Measurements from ENCODE around the gene PTPDC1.

PTPDC1 gene, protein sequence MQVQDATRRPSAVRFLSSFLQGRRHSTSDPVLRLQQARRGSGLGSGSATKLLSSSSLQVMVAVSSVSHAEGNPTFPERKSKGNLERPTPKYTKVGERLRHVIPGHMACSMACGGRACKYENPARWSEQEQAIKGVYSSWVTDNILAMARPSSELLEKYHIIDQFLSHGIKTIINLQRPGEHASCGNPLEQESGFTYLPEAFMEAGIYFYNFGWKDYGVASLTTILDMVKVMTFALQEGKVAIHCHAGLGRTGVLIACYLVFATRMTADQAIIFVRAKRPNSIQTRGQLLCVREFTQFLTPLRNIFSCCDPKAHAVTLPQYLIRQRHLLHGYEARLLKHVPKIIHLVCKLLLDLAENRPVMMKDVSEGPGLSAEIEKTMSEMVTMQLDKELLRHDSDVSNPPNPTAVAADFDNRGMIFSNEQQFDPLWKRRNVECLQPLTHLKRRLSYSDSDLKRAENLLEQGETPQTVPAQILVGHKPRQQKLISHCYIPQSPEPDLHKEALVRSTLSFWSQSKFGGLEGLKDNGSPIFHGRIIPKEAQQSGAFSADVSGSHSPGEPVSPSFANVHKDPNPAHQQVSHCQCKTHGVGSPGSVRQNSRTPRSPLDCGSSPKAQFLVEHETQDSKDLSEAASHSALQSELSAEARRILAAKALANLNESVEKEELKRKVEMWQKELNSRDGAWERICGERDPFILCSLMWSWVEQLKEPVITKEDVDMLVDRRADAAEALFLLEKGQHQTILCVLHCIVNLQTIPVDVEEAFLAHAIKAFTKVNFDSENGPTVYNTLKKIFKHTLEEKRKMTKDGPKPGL

GRCh38 chr9:94084314-94084713, at the start of gene PTPDC1:
PTPDC1 (plus strand) TSS chr9:94084464; CDS start chr9:94084531, 67 bp downstream.
- H3K4me3 ChIP-seq (ENCODE audit: low read depth, low read length), result no peak within 1 kb of the TSS
- TF ChIP-seq CTCF (IDR thresholded peaks at IDR 0.05; ENCODE audit: low read depth, low read length), result no peak

- H3K4me3 ChIP-seq (ENCODE audit: low read depth, low read length), result no peak overlapping the region
- TF ChIP-seq CTCF (IDR thresholded peaks at IDR 0.05; ENCODE audit: low read depth, low read length), result no peak
These were observed 49.8 kb upstream of the PTPDC1 start for GRCh38 chr9:94034511-94034910.

GRCh38 chr9:94039786-94040185, 44.5 kb upstream of the PTPDC1 start:
- no peak for TF ChIP-seq CTCF (IDR thresholded peaks at IDR 0.05; ENCODE audit: low read depth, low read length)
- no peak overlapping the region for H3K4me3 ChIP-seq (ENCODE audit: low read depth, low read length)

DNA sequence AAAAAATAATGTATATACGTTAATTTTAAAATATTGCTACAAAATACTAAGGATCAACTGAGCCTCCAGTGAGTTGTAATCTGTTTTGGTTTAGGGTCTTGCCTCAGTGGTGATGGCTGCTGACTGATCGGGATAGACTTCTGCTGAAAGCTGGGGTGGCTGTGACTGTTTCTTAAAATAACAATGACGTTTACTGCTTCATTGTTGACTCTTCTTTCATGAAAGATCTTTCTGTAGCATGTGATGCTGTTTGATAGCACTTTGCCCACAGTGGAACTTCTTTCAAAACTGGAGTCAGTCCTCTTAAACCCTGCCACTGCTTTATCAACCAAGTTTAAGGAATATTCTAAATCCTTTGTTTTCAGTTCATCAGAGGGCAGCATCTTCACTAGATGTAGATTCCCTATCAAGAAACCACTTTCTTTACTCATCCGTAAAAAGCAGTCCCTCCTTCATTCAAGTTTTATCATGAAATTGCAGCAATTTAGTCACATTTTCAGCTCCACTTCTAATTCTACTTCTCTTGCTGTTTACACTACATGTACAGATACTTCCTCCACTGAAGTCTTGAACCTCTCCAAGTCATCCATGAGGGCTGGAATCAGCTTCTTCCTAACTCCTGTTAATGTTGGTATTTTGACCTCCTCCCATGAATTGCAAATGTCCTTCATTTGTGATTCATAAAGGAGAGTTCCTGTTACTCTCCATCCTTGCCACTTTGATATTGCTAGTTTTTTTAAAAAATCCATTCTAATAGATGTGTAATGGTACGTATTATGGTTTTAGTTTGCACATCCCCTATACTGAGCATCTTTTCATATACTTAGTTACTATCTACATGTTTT, 41.5 kb upstream of the PTPDC1 start:
- TF ChIP-seq CTCF (IDR thresholded peaks at IDR 0.05; ENCODE audit: low read depth, low read length), result no peak
- H3K4me3 ChIP-seq (ENCODE audit: low read depth, low read length), result no peak overlapping the region

GRCh38 chr9:94054716-94055115, 29.5 kb upstream of the PTPDC1 start:
- no peak overlapping the region for H3K4me3 ChIP-seq (ENCODE audit: low read depth, low read length)
- no peak for TF ChIP-seq CTCF (IDR thresholded peaks at IDR 0.05; ENCODE audit: low read depth, low read length)

GRCh38 chr9:94056442-94056974, 27.8 kb upstream of the PTPDC1 start:
- TF ChIP-seq CTCF (IDR thresholded peaks at IDR 0.05; ENCODE audit: low read depth, low read length), result no peak
- no peak overlapping the region for H3K4me3 ChIP-seq (ENCODE audit: low read depth, low read length)

Measured in WI38 (cell line).